ACHN (cell line): ENCODE measurements around the gene COMTD1.
"Not testable (repeated sequence)": the region's sequence is repeated elsewhere in the genome, so short reads cannot be mapped to it uniquely, and the experiment has no call there.

Experiments
- DNase-seq: peaks from one replicate; pipeline ENCODE4 v3.0.0-alpha.2; 2015
- in situ Hi-C: cut with HindIII; loops from 2 replicates; pipeline ENCODE4 v1.10.0; 2017; ENCODE audit warnings: low sequenced_read_pairs, low pct_ligation_motif_present, low pct_unique_long_range_greater_than_20kb

Gene COMTD1

DNA sequence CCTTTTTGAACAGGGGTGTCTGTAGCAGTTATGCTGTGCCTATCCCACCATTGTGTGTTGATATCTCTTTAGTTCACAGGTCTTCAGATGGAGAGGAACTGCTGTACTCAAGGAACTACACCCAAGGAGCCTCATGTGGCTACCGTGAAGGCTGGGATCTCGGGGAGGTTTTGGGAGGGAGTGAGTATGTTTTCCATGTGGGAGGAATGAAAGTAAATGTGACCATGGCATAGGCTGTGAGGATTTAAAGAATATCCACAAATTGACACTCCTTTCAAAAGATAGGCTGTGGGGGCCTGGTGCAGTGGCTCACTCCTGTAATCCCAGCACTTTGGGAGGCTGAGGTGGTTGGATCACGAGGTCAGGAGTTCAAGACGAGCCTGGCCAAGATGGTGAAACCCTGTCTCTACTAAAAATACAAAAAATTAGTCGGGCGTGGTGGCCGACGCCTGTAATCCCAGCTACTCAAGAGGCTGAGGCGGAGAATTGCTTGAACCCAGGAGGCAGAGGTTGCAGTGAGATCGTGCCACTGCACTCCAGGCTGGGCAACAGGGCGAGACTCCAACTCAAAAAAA, 32.6 kb downstream of the COMTD1 start:
- DNase-seq, in situ Hi-C loops: not testable (repeated sequence)

DNA sequence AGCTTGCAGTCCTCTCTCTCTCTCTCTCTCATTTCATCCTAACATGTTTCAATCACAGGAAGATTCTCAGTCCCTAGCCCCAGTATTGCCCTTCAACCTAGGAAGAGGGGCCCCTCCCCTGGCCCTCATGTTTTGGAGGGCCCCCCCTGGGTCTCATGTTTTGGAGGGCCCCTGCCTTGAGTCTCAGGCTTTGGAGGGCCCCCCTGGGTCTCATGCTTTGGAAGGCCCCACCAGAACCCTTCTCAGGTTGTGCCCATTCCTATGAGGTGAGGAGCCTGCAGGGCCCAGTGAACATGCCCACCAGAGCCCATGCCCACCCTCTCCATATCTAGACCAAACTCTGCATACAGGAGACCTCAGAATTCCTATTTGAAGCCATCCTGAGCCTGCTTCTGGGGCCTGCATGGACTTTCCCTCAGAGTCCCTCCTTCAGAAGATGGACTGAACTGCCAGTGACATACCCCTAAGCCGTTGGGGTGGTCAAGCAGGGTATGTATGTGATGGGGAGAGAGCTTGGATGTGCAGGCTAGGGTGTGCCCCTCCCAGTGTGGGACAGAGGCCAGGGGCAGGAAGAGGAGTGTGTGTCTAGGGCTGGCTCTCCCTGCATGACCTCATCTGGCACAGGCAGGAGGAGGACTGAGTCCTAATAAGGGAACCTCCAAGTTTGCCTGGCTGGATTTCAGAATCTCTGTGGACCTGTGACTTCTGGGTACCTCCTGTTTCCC, 33.3 kb downstream of the COMTD1 start:
- in situ Hi-C loops, result no loop called here
- no peak for DNase-seq

DNA sequence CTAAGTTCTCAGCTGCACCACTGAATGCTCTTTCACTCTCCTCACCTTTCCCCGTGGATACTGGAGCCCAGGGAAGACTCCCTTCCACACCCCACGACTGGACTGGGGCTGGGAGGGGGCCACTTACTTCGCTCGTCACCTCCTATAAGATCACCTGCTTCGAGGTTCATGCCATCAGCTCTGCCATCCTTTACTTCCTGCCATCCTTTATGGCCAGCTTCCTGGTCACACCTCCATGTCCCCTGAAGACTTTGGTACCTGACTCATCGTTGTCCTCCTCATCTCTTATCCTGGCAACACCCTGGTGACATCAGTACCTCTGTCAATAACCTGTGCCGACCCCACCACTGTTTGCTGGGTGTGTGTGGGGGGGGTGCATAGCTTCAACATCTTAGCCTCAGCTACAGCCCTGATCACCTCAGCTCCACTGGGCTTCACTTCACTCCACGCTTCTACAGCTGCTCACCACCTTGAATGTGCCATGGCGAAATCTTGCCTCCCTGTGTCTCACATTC, 33.9 kb downstream of the COMTD1 start:
- DNase-seq, result no peak
- in situ Hi-C loops, result no loop called here

DNA sequence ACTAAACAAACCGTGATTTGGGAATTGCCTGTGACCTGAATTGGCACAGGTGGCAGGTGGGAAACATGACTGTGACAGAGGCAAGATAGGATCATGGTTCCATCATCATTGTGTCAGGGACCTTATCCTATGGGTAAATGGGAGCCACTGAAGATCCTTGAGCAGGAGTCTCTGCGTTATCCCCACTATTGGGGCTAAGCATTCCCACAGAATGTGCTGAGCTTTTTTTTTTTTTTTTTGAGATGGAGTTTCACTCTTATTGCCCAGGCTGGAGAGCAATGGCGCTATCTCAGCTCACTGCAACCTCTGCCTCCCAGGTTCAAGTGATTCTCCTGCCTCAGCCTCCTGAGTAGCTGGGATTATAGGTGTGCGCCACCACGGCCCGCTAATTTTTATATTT, 35.8 kb downstream of the COMTD1 start:
- DNase-seq, in situ Hi-C loops: not testable (repeated sequence)

DNA sequence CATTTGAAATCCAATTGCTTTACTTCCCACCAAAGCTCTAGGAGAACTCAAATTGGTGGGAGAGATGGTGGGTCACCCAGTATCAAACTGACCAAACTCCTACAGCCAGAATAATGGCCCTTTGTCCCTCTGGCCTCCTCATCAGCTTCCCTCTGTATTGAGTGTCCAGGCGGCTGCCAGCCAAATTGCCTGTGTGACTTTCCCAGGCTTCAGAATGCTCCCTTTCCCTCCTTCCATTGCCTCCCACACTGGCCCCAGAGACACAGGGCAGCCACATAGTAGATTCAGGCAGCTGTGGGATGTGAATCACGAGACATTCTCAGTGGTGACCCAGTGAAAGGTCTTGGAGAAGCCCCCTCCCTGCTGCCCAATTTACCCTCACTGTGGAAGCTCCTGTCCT, 37.9 kb downstream of the COMTD1 start:
- DNase-seq, result no peak
- in situ Hi-C loops, result no loop called here

DNA sequence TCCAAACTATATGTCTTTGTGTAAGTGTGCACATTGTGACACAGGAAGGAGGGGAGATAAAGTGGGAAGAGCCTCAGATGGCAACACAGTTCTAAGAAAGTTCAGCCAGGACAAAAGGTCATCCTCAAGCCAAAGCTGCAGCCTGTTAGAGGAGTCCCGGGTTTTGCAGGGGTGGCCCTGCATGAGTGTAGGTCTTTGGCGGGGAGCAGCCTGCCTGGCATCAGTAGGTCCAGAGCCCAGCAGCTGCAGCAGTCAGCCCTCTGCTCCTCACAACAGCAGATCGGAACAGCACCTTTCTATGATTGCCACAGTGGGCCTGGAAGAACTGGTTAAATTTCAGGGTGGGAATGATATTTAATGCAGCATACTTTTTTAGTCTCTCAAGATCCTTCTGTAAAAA, 38.7 kb downstream of the COMTD1 start:
- in situ Hi-C loops, result no loop called here
- DNase-seq, result no peak

DNA sequence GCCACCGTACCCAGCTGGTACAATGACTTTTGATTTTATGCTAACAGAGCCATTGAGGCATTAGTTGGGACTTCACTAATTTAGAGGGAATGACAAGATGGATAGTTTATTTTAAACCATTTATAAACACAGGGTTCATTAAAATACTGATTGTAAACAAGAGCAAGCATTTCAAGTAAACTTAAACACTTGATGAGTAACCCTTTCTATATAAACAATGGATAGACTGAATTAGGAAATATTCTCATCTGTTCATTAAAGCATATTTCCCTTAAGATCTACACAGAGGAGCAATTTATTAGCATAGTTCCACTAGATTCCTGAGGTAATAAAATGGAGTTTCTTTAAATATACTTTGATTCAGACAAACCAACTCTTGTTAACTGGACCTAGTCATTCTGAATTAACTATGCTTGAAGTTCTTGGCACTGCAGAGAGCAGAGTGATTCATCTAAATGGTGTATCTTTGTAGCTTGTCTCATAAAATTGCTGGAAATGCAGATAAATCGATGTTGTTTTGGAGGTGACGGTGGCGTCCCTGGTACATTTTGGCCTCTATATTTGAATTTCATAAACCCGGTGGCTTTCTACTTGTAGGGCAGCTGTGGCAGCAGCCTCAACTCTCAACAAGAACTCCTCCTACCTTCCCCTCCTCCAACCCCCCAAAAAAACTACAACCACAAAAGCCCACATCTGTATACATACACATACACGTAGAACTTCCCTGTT, 40.6 kb downstream of the COMTD1 start:
- DNase-seq, result peak; percentile 12
- in situ Hi-C loops, result no loop called here

DNA sequence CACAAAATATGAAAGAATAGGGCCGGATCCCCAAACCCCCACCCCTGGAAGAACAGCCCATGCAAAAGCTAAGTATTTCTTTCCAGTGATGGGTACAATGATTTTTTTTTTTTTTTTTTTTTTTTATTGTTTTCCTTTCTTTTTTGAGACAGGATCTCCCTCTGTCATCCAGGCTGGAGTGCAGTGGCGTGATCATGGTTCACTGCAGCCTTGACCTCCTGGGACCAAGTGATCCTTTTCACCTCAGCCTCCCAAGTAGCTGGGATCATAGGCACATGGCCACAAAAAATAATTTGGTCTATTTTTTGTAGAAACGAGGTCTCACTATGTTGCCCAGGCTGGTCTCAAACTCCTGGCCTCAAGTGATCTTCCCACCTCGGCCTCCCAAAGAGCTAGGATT, 41.1 kb downstream of the COMTD1 start:
- in situ Hi-C loops, DNase-seq: not testable (repeated sequence)

DNA sequence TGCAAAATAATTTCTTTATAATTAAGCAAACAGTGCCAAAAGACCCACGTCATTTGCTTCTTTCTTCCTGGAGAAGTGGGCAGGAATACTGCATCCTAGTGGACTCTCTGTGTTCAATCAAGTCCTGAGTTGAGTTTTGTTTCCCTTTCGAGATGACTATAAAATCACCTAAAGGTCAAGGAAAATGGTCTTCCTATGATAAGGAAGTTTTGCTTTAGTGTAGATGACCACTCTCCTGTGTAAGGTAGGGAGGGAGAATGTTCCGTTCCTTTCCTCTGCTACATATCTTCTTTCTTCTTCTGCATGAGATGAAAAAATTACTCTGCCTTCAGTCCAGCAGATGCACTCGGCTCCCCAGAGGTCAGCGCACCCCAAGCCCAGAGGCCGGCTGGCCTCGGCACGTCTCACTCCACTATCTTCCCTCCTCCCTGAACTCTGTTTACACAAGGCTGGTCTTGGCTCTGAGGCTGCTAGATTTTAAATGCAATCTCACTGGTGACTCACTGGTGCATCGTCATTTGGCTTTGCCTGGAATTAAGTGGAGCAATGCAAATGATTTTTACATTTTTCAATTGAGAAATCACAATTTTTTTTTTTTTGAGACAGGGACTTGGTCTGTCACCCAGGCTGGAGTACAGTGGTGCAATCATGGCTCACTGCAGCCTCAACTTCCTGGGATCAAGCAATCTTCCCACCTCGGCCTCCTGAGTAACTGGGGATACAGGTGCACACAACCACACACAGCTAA, 43.8 kb downstream of the COMTD1 start:
- in situ Hi-C loops, result no loop called here

DNA sequence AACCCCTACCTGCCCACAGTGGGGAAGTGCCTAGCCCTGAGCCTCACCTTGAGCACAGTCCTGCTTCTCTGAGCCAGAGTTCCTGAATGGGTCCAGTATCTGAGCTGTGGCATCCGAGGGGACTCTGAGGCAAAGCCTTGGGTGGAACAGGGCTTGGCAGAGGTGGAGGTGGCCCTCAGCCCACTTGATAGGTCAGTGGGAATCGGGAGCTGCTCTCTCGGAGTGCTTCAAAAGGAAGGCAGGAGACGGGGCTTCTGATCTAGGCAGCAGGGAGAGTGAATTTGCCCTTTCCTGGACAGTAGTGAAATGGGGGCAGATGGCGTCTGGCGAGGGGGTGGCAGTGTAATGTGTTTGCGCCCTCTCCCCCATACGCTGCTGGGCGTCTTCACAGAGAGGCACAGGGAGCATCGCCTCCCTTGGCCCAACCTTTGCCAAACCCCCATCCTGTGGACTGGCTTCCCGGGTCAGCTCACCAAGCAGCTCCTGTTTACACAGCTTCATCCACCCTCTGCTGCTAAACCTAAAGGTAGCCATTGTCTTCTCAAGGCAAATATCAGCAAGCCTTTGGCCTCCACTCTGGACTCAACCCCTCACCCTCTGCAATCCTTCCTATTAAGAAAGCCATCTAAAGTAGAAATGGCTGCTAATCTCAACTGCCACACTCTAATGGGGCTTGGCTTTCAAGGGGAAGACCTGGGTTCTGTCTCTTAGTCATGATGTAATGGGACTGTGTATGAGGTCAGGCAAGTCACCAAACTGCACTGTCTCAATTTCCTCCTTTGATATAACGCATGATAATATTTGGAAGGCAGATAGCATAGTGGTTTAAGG, 46.3 kb downstream of the COMTD1 start:
- in situ Hi-C loops, result no loop called here

More for the DNA sequence above, 43.8 kb downstream of the COMTD1 start:
- DNase-seq, result peak; percentile 73

DNA sequence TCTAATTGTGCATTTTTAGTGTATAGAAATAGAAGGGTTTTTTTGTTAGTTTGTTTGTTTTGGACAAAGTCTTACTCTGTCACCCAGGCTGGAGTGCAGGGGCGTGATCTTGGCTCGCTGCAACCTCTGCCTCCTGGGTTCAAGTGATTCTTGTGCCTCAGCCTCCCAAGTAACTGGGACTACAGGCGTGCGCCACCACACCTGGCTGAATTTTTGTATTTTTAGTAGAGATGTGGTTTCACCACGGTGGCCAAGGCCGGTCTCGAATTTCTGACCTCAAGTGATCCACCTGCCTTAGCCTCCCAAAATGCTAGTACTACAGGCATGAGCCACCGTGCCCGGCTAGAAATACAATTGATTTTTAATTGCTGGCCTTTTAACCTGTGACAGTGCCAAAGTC, 47.2 kb downstream of the COMTD1 start:
- in situ Hi-C loops, DNase-seq: not testable (repeated sequence)

More for the DNA sequence above, 46.3 kb downstream of the COMTD1 start:
- no peak for DNase-seq

DNA sequence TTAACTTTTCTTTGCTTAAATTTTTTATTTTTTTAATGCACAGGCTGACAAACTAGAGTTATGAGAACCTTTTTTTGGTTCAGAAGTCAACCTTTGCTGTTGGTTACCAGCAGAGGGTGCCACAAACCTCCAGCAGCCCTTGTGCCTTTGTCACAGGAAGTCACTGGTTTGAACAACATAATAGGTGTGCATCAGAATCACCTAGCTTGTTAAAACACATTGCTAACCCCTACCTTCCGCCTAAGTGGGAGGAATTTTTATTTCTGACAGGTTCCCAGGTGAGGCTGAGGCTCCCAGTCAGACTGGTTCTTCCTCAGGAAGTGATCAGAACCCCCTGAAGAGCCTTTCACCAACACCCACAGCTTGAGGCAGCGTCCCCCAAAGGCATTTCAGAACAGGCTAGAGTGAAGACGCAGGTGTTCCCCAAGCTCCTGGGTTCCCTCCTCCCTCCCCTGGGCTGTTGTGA, 47.8 kb downstream of the COMTD1 start:
- in situ Hi-C loops, result no loop called here
- DNase-seq, result peak; percentile 68

DNA sequence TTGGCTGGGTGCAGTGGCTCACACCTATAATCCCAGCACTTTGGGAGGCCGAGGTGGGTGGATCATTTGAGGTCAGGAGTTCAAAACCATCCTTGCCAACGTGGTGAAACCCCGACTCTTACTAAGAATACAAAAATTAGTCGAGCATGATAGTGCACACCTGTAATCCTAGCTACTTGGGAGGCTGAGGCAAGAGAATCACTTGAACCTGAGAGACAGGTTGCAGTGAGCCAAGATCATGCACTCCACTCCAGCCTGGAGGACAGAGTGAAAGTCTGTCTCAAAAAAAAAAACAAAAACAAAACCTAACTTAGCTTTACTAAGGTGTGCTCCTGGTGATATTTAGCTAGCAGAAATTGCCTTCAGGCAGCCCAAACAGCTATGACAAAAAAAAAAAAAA, 49.4 kb downstream of the COMTD1 start:
- no peak for DNase-seq
- in situ Hi-C loops, result no loop called here
